CD14-positive monocyte (primary cell): ENCODE data around the gene SLC35D1. TPM values are rescaled to one million over a fixed set of nuclear protein-coding genes. Genes with fewer than 3 reads are reported as not detected.

Experiments used
- DNase-seq, 3 donors: peaks; one replicate each; pipeline ENCODE4 v3.0.0-alpha.2; 2011 to 2022
- H2AFZ ChIP-seq: 2 replicates; pipeline ENCODE4 v1.6.0; 2012; ENCODE audit warnings: mild to moderate bottlenecking, low read depth, low read length, inconsistent platforms; ENCODE audit not compliant: insufficient read depth, poor library complexity, severe bottlenecking
- H3K27ac ChIP-seq, 2 donors: 1 replicate in 1 of 2; 2 replicates in 1 of 2; pipeline ENCODE4 v1.5.1; 2012 to 2013; ENCODE audit warnings: low read length in 2 of 2, control low read depth in 1 of 2, inconsistent platforms in 1 of 2, low read depth in 1 of 2, mild to moderate bottlenecking in 1 of 2
- H3K27me3 ChIP-seq, 2 donors: one replicate each; pipeline versions ENCODE4 v1.6.0 to v1.6.1; 2011 to 2013; ENCODE audit warnings: low read length in 2 of 2; ENCODE audit not compliant: control insufficient read depth in 2 of 2, insufficient read depth in 2 of 2
- H3K36me3 ChIP-seq, 2 donors: replicated peaks in 1 of 2; 1 replicate in 1 of 2; 2 replicates in 1 of 2; pipeline versions ENCODE4 v1.5.1 to v1.6.1; 2012 to 2013; ENCODE audit warnings: low read length in 2 of 2, control low read depth in 1 of 2, inconsistent platforms in 1 of 2, mild to moderate bottlenecking in 1 of 2; ENCODE audit not compliant: insufficient read depth in 2 of 2, control insufficient read depth in 1 of 2
- H3K4me1 ChIP-seq, 2 donors: 1 replicate in 1 of 2; 2 replicates in 1 of 2; pipeline versions ENCODE4 v1.5.1 to v1.6.1; 2012 to 2013; ENCODE audit warnings: low read length in 2 of 2, control low read depth in 1 of 2, inconsistent platforms in 1 of 2, mild to moderate bottlenecking in 1 of 2, moderate library complexity in 1 of 2; ENCODE audit not compliant: insufficient read depth in 2 of 2, control insufficient read depth in 1 of 2
- H3K4me2 ChIP-seq: replicated peaks from 2 replicates; pipeline ENCODE3; 2012; ENCODE audit warnings: low read length, moderate library complexity, mild to moderate bottlenecking; ENCODE audit not compliant: poor library complexity, severe bottlenecking; ENCODE audit errors: extremely low read depth
- H3K4me3 ChIP-seq, 3 experiments: fragments of 200-600 bp in 1 of 3; sonication (generic) in 1 of 3; replicated peaks in 1 of 3; 1 replicate in 2 of 3; 2 replicates in 1 of 3; pipeline ENCODE4 v1.5.1; 2011 to 2013; ENCODE audit warnings: low read length in 3 of 3, mild to moderate bottlenecking in 3 of 3, control low read depth in 2 of 3, low read depth in 2 of 3, inconsistent platforms in 1 of 3, moderate library complexity in 1 of 3
- H3K79me2 ChIP-seq: 2 replicates; pipeline ENCODE4 v1.6.0; 2012; ENCODE audit warnings: mild to moderate bottlenecking, control low read depth, inconsistent platforms, low read length, moderate library complexity; ENCODE audit not compliant: insufficient read depth
- H3K9ac ChIP-seq: 2 replicates; pipeline ENCODE4 v1.6.0; 2017; ENCODE audit warnings: low read length, mild to moderate bottlenecking; ENCODE audit not compliant: insufficient read depth, poor library complexity, severe bottlenecking
- H3K9me3 ChIP-seq, 2 donors: replicated peaks in 1 of 2; 1 replicate in 1 of 2; 2 replicates in 1 of 2; pipeline versions ENCODE4 v1.5.1 to v1.6.1; 2012 to 2013; ENCODE audit warnings: low read length in 2 of 2, control low read depth in 1 of 2; ENCODE audit not compliant: control insufficient read depth in 1 of 2, insufficient read depth in 1 of 2
- H4K20me1 ChIP-seq: 2 replicates; pipeline ENCODE4 v1.6.0; 2012; ENCODE audit warnings: mild to moderate bottlenecking, low read length, control low read depth, moderate library complexity; ENCODE audit not compliant: insufficient read depth
- H3K27ac Mint-ChIP-seq, 7 donors: one replicate each; pipeline ENCODE4 v1.8.0; 2020; ENCODE audit warnings: mild to moderate bottlenecking in 7 of 7, mixed read lengths in 7 of 7, moderate library complexity in 6 of 7, inconsistent platforms in 2 of 7
- H3K27me3 Mint-ChIP-seq, 3 donors: one replicate each; pipeline ENCODE4 v1.8.0; 2021 to 2022; ENCODE audit warnings: low read depth in 3 of 3, mild to moderate bottlenecking in 3 of 3, mixed read lengths in 3 of 3, moderate library complexity in 3 of 3, inconsistent platforms in 1 of 3
- H3K36me3 Mint-ChIP-seq, 2 donors: one replicate each; pipeline ENCODE4 v1.8.0; 2020; ENCODE audit warnings: mixed read lengths in 2 of 2, inconsistent platforms in 1 of 2, mild to moderate bottlenecking in 1 of 2
- H3K4me1 Mint-ChIP-seq: one replicate; pipeline ENCODE4 v1.8.0; 2020; ENCODE audit warnings: mild to moderate bottlenecking, mixed read lengths
- H3K4me3 Mint-ChIP-seq, 2 donors: one replicate each; pipeline ENCODE4 v1.8.0; 2020; ENCODE audit warnings: mild to moderate bottlenecking in 2 of 2, mixed read lengths in 2 of 2, moderate library complexity in 1 of 2
- H3K9me3 Mint-ChIP-seq, 7 donors: one replicate each; pipeline ENCODE4 v1.8.0; 2020 to 2022; ENCODE audit warnings: mixed read lengths in 7 of 7, mild to moderate bottlenecking in 6 of 7, moderate library complexity in 6 of 7, inconsistent platforms in 2 of 7
- CTCF ChIP-seq: fragments of 200-600 bp; IDR thresholded peaks from one replicate; pipeline ENCODE4 v1.8.0; 2022; ENCODE audit warnings: antibody characterized with exemption, mild to moderate bottlenecking
- WGBS: methylation state at CpG from one replicate; pipeline ENCODE4 v1.1.5; 2013; ENCODE audit warnings: missing lambda C conversion rate; ENCODE audit not compliant: insufficient coverage; 5-methylcytosine and 5-hydroxymethylcytosine counted together
- intact Hi-C, 2 donors: fragments of 100-400 bp; cut with micrococcal nuclease; formaldehyde crosslinking; loops; one replicate each; pipeline versions ENCODE4 v1.15.0 to v1.15.1; 2023
- polyA plus RNA-seq, 3 donors: library from polyadenylated mRNA; depleted of rRNA in 1 of 3; unstranded in 2 of 3; stranded (reverse) in 1 of 3; fragments of 300-500 nt in 2 of 3; fragments of >200 nt in 1 of 3; fragmentation: Illumina TruSeq in 2 of 3; gene quantifications; 1 replicate in 2 of 3; 2 replicates in 1 of 3; pipeline ENCODE4 v1.2.3, GENCODE V29; 2012 to 2021

The SLC35D1 gene
- polyA plus RNA-seq, 3 donors = 2.2 to 3.3 (median 2.7) TPM

GRCh38 chr1:67058761-67059160 lies 4.8 kb upstream of the SLC35D1 start:
- H3K27ac Mint-ChIP-seq = no peak overlapping the region
- Histone ChIP-seq H3K4me3 (no peak overlapping the region), H3K27ac (no peak overlapping the region), H2AFZ (no peak overlapping the region), H4K20me1 (no peaks in the 10 kb centered on the region), H3K9me3 (no peaks in the 10 kb centered on the region), H3K4me1 (peaks cover 3 to 7% of the 10 kb centered on the region in 2 donors), H3K4me2 (no peak overlapping the region), H3K36me3 (no peaks in the 10 kb centered on the region), H3K79me2 (no peaks in the 10 kb centered on the region), H3K27me3 (no peaks in the 10 kb centered on the region), H3K9ac (no peak overlapping the region)
- TF ChIP-seq CTCF = no peak
- no peak for DNase-seq
- H3K4me3 Mint-ChIP-seq = no peak overlapping the region
- peaks cover 9% of the 10 kb centered on the region for H3K4me1 Mint-ChIP-seq
- WGBS = 100% methylated on average over 1 of the region's 3 CpGs
- H3K36me3 Mint-ChIP-seq = no peaks in the 10 kb centered on the region
- peaks cover 2 to 4% (median 4%) of the 10 kb centered on the region in 3 donors for H3K27me3 Mint-ChIP-seq
- no peaks in the 10 kb centered on the region for H3K9me3 Mint-ChIP-seq
- intact Hi-C loops = no loop called here

GRCh38 chr1:67058242-67058641 lies 4.3 kb upstream of the SLC35D1 start:
- intact Hi-C loops = no loop called here
- no peak for TF ChIP-seq CTCF
- DNase-seq = no peak
- no peak overlapping the region for H3K4me3 Mint-ChIP-seq
- no peak overlapping the region for H3K4me3 ChIP-seq
- H3K9me3 ChIP-seq = no peaks in the 10 kb centered on the region
- H3K27me3 Mint-ChIP-seq = peaks cover 2 to 4% (median 4%) of the 10 kb centered on the region in 3 donors
- H3K4me2 ChIP-seq = no peak overlapping the region
- no peaks in the 10 kb centered on the region for H3K36me3 Mint-ChIP-seq
- H3K4me1 Mint-ChIP-seq = peaks cover 9% of the 10 kb centered on the region
- no CpG with 5 or more reads among the region's 1 CpG for WGBS
- no peaks in the 10 kb centered on the region for H3K27me3 ChIP-seq
- H3K9ac ChIP-seq = no peak overlapping the region
- no peak overlapping the region for H2AFZ ChIP-seq
- no peak overlapping the region for H3K27ac ChIP-seq
- H3K79me2 ChIP-seq = no peaks in the 10 kb centered on the region
- H3K36me3 ChIP-seq = no peaks in the 10 kb centered on the region
- H4K20me1 ChIP-seq = no peaks in the 10 kb centered on the region
- H3K9me3 Mint-ChIP-seq = no peaks in the 10 kb centered on the region
- peaks cover 3 to 8% of the 10 kb centered on the region in 2 donors for H3K4me1 ChIP-seq
- no peak overlapping the region for H3K27ac Mint-ChIP-seq
